Measurements from ENCODE around the gene COMTD1. TPM values are rescaled to one million over a fixed set of nuclear protein-coding genes. Genes with fewer than 3 reads are reported as not detected.
A peak's percentile ranks its signal among the peaks of the same experiment; 100 is the strongest.

Gene COMTD1
- total and polyA plus RNA-seq, 4 experiments from 2014 or later, result 12.7 to 22.3 (median 18.9) TPM

GRCh38 chr10:75234683-75235374, 928 bp downstream of the COMTD1 start:
- Mint-ChIP-seq H3K27ac (peak overlapping the region in 6 of 7 donors; percentile 67 to 95 (median 88)), H3K4me3 (peak overlapping the region; percentile 77 to 87 (median 84)), H3K36me3 (peaks cover 12 to 28% of the 10 kb centered on the region in 2 donors), H3K27me3 (no peaks in the 10 kb centered on the region), H3K9me3 (no peaks in the 10 kb centered on the region), H3K4me1 (peaks cover 8 to 40% (median 21%) of the 10 kb centered on the region in 4 donors)
- ChIA-PET CTCF (ENCODE audit: partially characterized antibody) (interaction anchor here (1.0 to 17.8 kb wide), 18 partner anchors 8 to 1007 kb away, joined by 3 to 399 read pairs (median 6); partner anchors contain the start of genes SAMD8 and VDAC2), POLR2A (ENCODE audit: partially characterized antibody) (interaction anchor here (0.6 to 15.2 kb wide), 11 partner anchors 8 to 1083 kb away, joined by 3 to 284 read pairs (median 4); partner anchors contain the start of genes ADK, SAMD8 and VDAC2)
- Histone ChIP-seq H3K27ac (ENCODE audit: low read depth, low read length) (peak overlapping the region; percentile 45), H3K36me3 (ENCODE audit: insufficient read depth, low read length) (peaks cover 15% of the 10 kb centered on the region), H3K27me3 (ENCODE audit: insufficient read depth, low read length) (no peaks in the 10 kb centered on the region), H3K4me1 (ENCODE audit: insufficient read depth, low read length) (peaks cover 18% of the 10 kb centered on the region), H3K4me3 (ENCODE audit: low read length in 2 of 2) (peak overlapping the region; percentile 52 to 68), H3K9me3 (ENCODE audit: control insufficient read depth in 1 of 2, low read length in 2 of 2) (no peaks in the 10 kb centered on the region)
- no peak for DNase-seq
- intact Hi-C loops (cut with micrococcal nuclease), result loop anchor here (1.0 to 10.0 kb wide), 7 partner anchors 25 to 1450 kb away; partner anchors contain the start of genes CHCHD1, KAT6B, SAMD8 and VDAC2

DNA sequence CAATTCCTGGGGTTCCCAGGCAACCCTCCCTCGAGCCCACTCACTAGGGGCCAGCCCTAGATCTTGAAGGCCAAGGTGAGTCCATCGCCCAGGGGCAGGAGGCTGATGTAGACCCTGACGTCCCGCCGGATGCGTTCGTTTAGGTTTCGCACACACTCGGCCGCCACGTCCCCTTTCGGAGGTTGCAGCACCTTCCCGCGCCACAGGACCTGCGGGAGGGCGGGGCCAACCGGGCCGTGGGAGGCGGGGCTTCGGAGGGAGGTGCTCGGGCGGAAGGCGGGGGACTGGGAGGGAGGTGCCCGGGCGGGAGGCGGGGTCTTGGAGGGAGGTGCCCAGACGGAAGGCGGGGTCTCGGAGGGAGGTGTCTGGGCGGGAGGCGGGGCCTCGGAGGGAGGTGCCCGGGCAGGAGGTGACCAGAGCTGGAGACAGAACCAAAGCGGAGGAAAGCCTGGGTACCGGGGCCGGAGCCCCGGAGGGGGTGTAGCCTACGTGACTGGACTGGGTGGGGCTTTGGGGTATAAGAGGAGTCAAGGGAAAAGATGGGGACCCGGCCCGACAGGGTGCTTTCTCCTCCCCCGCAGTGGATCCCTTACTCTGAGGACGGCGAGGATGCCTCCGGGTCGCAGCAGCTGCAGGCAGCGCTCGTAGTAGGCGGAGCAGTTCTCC, 1.6 kb downstream of the COMTD1 start:
- DNase-seq, result peak; percentile 97 to 99 (median 97)
- H3K27me3 Mint-ChIP-seq, result no peaks in the 10 kb centered on the region
- intact Hi-C loops (cut with micrococcal nuclease), result loop anchor here (1.0 to 10.0 kb wide), 6 partner anchors 24 to 1449 kb away; partner anchors contain the start of genes CHCHD1, KAT6B, SAMD8 and VDAC2
- peak overlapping the region; percentile 77 to 87 (median 82) for H3K4me3 Mint-ChIP-seq
- POLR2A ChIA-PET (ENCODE audit: partially characterized antibody), result interaction anchor here (0.9 to 15.2 kb wide), 11 partner anchors 7 to 1083 kb away, joined by 3 to 284 read pairs (median 4); partner anchors contain the start of genes ADK, SAMD8 and VDAC2
- peak overlapping the region; percentile 86 to 95 (median 91) for H3K27ac Mint-ChIP-seq
- H3K27ac ChIP-seq (ENCODE audit: low read depth, low read length), result peak overlapping the region; percentile 68
- peaks cover 18% of the 10 kb centered on the region for H3K4me1 ChIP-seq (ENCODE audit: insufficient read depth, low read length)
- H3K4me1 Mint-ChIP-seq, result peaks cover 8 to 40% (median 21%) of the 10 kb centered on the region in 4 donors
- H3K9me3 ChIP-seq (ENCODE audit: control insufficient read depth in 1 of 2, low read length in 2 of 2), result no peaks in the 10 kb centered on the region
- peaks cover 12 to 34% of the 10 kb centered on the region in 2 donors for H3K36me3 Mint-ChIP-seq
- no peaks in the 10 kb centered on the region for H3K9me3 Mint-ChIP-seq
- CTCF ChIA-PET (ENCODE audit: partially characterized antibody), result interaction anchor here (1.0 to 17.8 kb wide), 12 partner anchors 10 to 990 kb away, joined by 3 to 399 read pairs (median 7); partner anchors contain the start of genes SAMD8 and VDAC2
- peaks cover 15% of the 10 kb centered on the region for H3K36me3 ChIP-seq (ENCODE audit: insufficient read depth, low read length)
- H3K27me3 ChIP-seq (ENCODE audit: insufficient read depth, low read length), result no peaks in the 10 kb centered on the region
- peak overlapping the region; percentile 52 to 68 for H3K4me3 ChIP-seq (ENCODE audit: low read length in 2 of 2)

- H3K27ac ChIP-seq (ENCODE audit: low read depth, low read length), result peak overlapping the region; percentile 68
- H3K36me3 ChIP-seq (ENCODE audit: insufficient read depth, low read length), result peaks cover 15% of the 10 kb centered on the region
- peak in 2 of 5 donors; percentile 5 to 48 for DNase-seq
- POLR2A ChIA-PET (ENCODE audit: partially characterized antibody), result interaction anchor here (0.9 to 15.2 kb wide), 9 partner anchors 10 to 1083 kb away, joined by 3 to 284 read pairs (median 4); partner anchors contain the start of genes ADK, AP3M1, SAMD8 and VDAC2
- no peaks in the 10 kb centered on the region for H3K27me3 Mint-ChIP-seq
- H3K9me3 ChIP-seq (ENCODE audit: control insufficient read depth in 1 of 2, low read length in 2 of 2), result no peaks in the 10 kb centered on the region
- CTCF ChIA-PET (ENCODE audit: partially characterized antibody), result interaction anchor here (1.0 to 17.8 kb wide), 11 partner anchors 10 to 989 kb away, joined by 3 to 399 read pairs (median 7); partner anchors contain the start of genes SAMD8 and VDAC2
- peak overlapping the region in 1 of 2 donors; percentile 68 for H3K4me3 ChIP-seq (ENCODE audit: low read length in 2 of 2)
- H3K9me3 Mint-ChIP-seq, result no peaks in the 10 kb centered on the region
- H3K4me3 Mint-ChIP-seq, result peak overlapping the region; percentile 77 to 87 (median 82)
- no peaks in the 10 kb centered on the region for H3K27me3 ChIP-seq (ENCODE audit: insufficient read depth, low read length)
- H3K4me1 ChIP-seq (ENCODE audit: insufficient read depth, low read length), result peaks cover 24% of the 10 kb centered on the region
- intact Hi-C loops (cut with micrococcal nuclease), result loop anchor here (1.0 to 10.0 kb wide), 6 partner anchors 23 to 1449 kb away; partner anchors contain the start of genes CHCHD1, KAT6B, SAMD8 and VDAC2
- H3K36me3 Mint-ChIP-seq, result peaks cover 16 to 41% of the 10 kb centered on the region in 2 donors
- H3K4me1 Mint-ChIP-seq, result peaks cover 9 to 43% (median 24%) of the 10 kb centered on the region in 4 donors
- peak overlapping the region; percentile 86 to 95 (median 91) for H3K27ac Mint-ChIP-seq
Observed at GRCh38 chr10:75233444-75234016, 2.2 kb downstream of the COMTD1 start.

DNA sequence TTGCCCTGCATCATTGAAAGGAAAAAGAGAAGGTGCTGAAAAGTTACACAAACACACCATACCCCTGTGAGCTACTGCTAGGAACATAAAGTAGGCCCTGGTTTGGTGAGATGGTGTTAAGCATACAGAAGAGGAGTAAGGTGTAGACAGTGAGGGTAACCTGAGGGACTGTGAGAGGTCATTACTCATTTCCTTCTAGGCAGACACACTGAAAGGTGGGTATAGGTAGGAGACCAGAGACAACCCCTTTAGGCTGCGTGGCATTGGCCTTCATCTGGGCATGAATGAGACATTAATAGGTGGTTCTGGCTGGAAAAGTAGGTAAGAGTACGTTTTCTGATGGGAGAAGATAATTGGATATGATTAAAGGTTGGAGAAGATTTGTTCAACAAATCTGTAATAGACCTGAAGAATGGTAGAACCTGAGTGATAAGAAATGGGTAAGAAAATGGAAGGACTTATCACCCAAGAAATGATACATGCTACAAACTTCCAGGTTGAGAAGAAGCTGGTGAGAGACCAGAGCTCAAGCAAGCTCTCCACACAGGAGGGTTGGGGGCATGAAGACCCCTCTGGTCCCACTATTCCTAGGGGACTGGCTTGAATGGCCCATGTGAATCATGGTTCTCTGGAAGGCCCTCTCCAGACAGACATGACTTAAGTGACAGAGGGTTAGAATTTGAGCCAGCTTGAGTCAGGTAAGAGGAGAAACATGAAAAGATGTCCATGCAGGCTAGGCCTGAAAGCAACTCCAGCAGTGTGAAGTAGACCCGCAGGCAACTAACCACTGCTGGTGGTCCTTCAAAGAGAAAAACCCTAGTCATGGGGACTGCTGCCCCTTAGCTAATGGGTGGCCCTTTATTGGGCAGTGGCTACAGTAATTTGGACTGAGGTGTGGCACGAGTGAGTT, 3.8 kb downstream of the COMTD1 start:
- Mint-ChIP-seq H3K4me1 (peaks cover 10 to 48% (median 27%) of the 10 kb centered on the region in 4 donors), H3K27ac (peak overlapping the region; percentile 81 to 97 (median 94)), H3K27me3 (no peaks in the 10 kb centered on the region), H3K9me3 (no peaks in the 10 kb centered on the region), H3K4me3 (peak overlapping the region in 4 of 8 donors; percentile 37 to 67 (median 48)), H3K36me3 (peaks cover 18 to 48% of the 10 kb centered on the region in 2 donors)
- H3K9me3 ChIP-seq (ENCODE audit: control insufficient read depth in 1 of 2, low read length in 2 of 2), result no peaks in the 10 kb centered on the region
- no peak overlapping the region for H3K4me3 ChIP-seq (ENCODE audit: low read length in 2 of 2)
- DNase-seq, result no peak
- peaks cover 15% of the 10 kb centered on the region for H3K36me3 ChIP-seq (ENCODE audit: insufficient read depth, low read length)
- peaks cover 27% of the 10 kb centered on the region for H3K4me1 ChIP-seq (ENCODE audit: insufficient read depth, low read length)
- ChIA-PET CTCF (ENCODE audit: partially characterized antibody) (interaction anchor here (1.1 to 17.8 kb wide), 10 partner anchors 8 to 1083 kb away, joined by 3 to 399 read pairs (median 7); partner anchors contain the start of gene VDAC2), POLR2A (ENCODE audit: partially characterized antibody) (interaction anchor here (1.2 to 15.2 kb wide), 3 partner anchors 19 to 120 kb away, joined by 4 to 284 read pairs (median 23); partner anchors contain the start of genes SAMD8 and VDAC2)
- intact Hi-C loops (cut with micrococcal nuclease), result loop anchor here (10.0 kb wide), 2 partner anchors 207 to 1447 kb away; partner anchors contain the start of genes CHCHD1 and ZSWIM8
- H3K27me3 ChIP-seq (ENCODE audit: insufficient read depth, low read length), result no peaks in the 10 kb centered on the region
- H3K27ac ChIP-seq (ENCODE audit: low read depth, low read length), result peak overlapping the region; percentile 53

DNA sequence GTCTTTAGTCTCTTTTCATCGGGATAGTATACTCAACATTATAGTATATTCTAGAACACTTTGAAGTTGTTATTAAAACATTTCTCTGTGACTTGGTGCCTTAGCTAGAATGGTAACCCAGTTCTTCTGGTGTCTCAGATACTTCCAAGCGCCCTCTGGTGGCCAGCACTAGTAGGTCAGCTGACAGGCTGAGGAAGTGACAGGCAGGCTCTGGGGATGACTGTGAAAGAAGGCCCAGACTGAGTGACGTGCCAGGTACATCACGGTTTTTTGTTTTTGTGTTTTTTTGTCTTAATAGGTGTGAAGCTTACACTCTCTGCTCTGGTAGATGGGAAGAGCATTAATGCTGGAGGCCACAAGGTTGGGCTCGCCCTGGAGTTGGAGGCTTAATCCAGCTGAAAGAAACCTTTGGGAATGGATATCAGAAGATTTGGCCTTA, 5.1 kb downstream of the COMTD1 start:
- Mint-ChIP-seq H3K36me3 (peaks cover 19 to 58% of the 10 kb centered on the region in 2 donors), H3K9me3 (no peaks in the 10 kb centered on the region), H3K27ac (peak overlapping the region; percentile 91 to 97 (median 95)), H3K27me3 (no peaks in the 10 kb centered on the region), H3K4me1 (peaks cover 14 to 56% (median 29%) of the 10 kb centered on the region in 4 donors), H3K4me3 (peak overlapping the region in 2 of 8 donors; percentile 3 to 62)
- peak overlapping the region; percentile 53 for H3K27ac ChIP-seq (ENCODE audit: low read depth, low read length)
- peaks cover 20% of the 10 kb centered on the region for H3K36me3 ChIP-seq (ENCODE audit: insufficient read depth, low read length)
- H3K4me3 ChIP-seq (ENCODE audit: low read length in 2 of 2), result no peak overlapping the region
- intact Hi-C loops (cut with micrococcal nuclease), result loop anchor here (1.0 to 10.0 kb wide), 4 partner anchors 20 to 1446 kb away; partner anchors contain the start of genes CHCHD1, VDAC2 and ZSWIM8
- CTCF ChIA-PET (ENCODE audit: partially characterized antibody), result interaction anchor here (0.7 to 17.8 kb wide), 13 partner anchors 7 to 1723 kb away, joined by 3 to 399 read pairs (median 4); partner anchors contain the start of gene VDAC2
- peaks cover 33% of the 10 kb centered on the region for H3K4me1 ChIP-seq (ENCODE audit: insufficient read depth, low read length)
- H3K9me3 ChIP-seq (ENCODE audit: control insufficient read depth in 1 of 2, low read length in 2 of 2), result no peaks in the 10 kb centered on the region
- DNase-seq, result peak; percentile 90 to 97 (median 91)
- POLR2A ChIA-PET (ENCODE audit: partially characterized antibody), result interaction anchor here (1.0 to 15.2 kb wide), 3 partner anchors 18 to 119 kb away, joined by 4 to 284 read pairs (median 23); partner anchors contain the start of genes SAMD8 and VDAC2
- H3K27me3 ChIP-seq (ENCODE audit: insufficient read depth, low read length), result no peaks in the 10 kb centered on the region

Measured in CD4-positive, alpha-beta memory T cell (primary cell).